HL-60 (cell line): Measurements from ENCODE around the gene SERPINA4.

Experiments used
- DNase-seq, 2 experiments: peaks; one replicate each; pipeline ENCODE4 v3.0.0-alpha.2; 2010 to 2020; ENCODE audit warnings: low read depth in 1 of 2, low spot score in 1 of 2
- H3K27ac ChIP-seq: fragments of 250-450 bp; sonication (Bioruptor Pico); replicated peaks from 2 replicates; pipeline ENCODE4 v1.5.1; 2020; ENCODE audit warnings: mild to moderate bottlenecking, moderate library complexity
- H3K27me3 ChIP-seq: fragments of 250-450 bp; sonication (Bioruptor Pico); 2 replicates; pipeline ENCODE4 v1.5.1; 2021; ENCODE audit warnings: mild to moderate bottlenecking, moderate library complexity; ENCODE audit not compliant: insufficient read depth, poor library complexity, severe bottlenecking
- H3K4me3 ChIP-seq: replicated peaks from 2 replicates; pipeline ENCODE4 v1.5.1; 2011; ENCODE audit warnings: mild to moderate bottlenecking, control low read depth, low read length; ENCODE audit not compliant: insufficient read depth
- CTCF ChIP-seq: IDR thresholded peaks from one replicate; pipeline ENCODE4 v1.5.1; 2011; ENCODE audit warnings: low read length, control low read depth, inconsistent platforms; ENCODE audit not compliant: insufficient read depth
- GABPA ChIP-seq: IDR thresholded peaks from 2 replicates; pipeline ENCODE4 v1.6.1; 2012; ENCODE audit warnings: low read depth
- POLR2AphosphoS5 ChIP-seq: IDR thresholded peaks from 2 replicates; pipeline ENCODE4 v1.6.1; 2012; ENCODE audit warnings: low read depth
- REST ChIP-seq: IDR thresholded peaks from 2 replicates; pipeline ENCODE4 v1.6.1; 2012; ENCODE audit warnings: low read depth; ENCODE audit not compliant: insufficient replicate concordance
- SPI1 ChIP-seq: IDR thresholded peaks from 2 replicates; pipeline ENCODE4 v1.6.1; 2012; ENCODE audit warnings: low read depth, mild to moderate bottlenecking, borderline replicate concordance

SERPINA4 gene

GRCh38 chr14:94600148-94600545, 38.9 kb downstream of the SERPINA4 start:
- TF ChIP-seq GABPA: no peak
- TF ChIP-seq POLR2AphosphoS5: no peak
- no peak for TF ChIP-seq SPI1
- TF ChIP-seq REST: no peak
- TF ChIP-seq CTCF: no peak
- Histone ChIP-seq H3K27ac (no peak overlapping the region), H3K27me3 (no peaks in the 10 kb centered on the region), H3K4me3 (no peak overlapping the region)
- DNase-seq: no peak

- TF ChIP-seq POLR2AphosphoS5 (no peak), CTCF (no peak), SPI1 (no peak), REST (no peak), GABPA (no peak)
- Histone ChIP-seq H3K27ac (no peak overlapping the region), H3K27me3 (no peaks in the 10 kb centered on the region), H3K4me3 (no peak overlapping the region)
- DNase-seq: no peak
These were observed 40.7 kb downstream of the SERPINA4 start for GRCh38 chr14:94601884-94602391.

- DNase-seq: no peak
- TF ChIP-seq SPI1: no peak
- no peak for TF ChIP-seq CTCF
- no peak for TF ChIP-seq GABPA
- TF ChIP-seq REST: no peak
- TF ChIP-seq POLR2AphosphoS5: no peak
- Histone ChIP-seq H3K27me3 (no peaks in the 10 kb centered on the region), H3K4me3 (no peak overlapping the region), H3K27ac (no peak overlapping the region)
These were observed 41.5 kb downstream of the SERPINA4 start for GRCh38 chr14:94602722-94603121.
